Natural killer cell (primary cell): ENCODE measurements around the gene MDFIC2. TPM values are rescaled to one million over a fixed set of nuclear protein-coding genes. Genes with fewer than 3 reads are reported as not detected.

Source experiments
- ATAC-seq, 3 donors: fragments of 150-1000 bp in 2 of 3; fragments of 200-7000 bp in 1 of 3; cut with Tn5 transposase; 1 replicate in 1 of 3; 2 replicates in 2 of 3; pipeline ENCODE4 v1.10.0; 2021; ENCODE audit warnings: mild to moderate bottlenecking in 2 of 3, moderate library complexity in 2 of 3
- DNase-seq, 2 donors: peaks; one replicate each; pipeline versions ENCODE4 v3.0.0 to v3.0.0-alpha.2; 2013 to 2021; ENCODE audit warnings: mixed read lengths in 1 of 2
- H3K27ac ChIP-seq: one replicate; pipeline ENCODE4 v1.5.1; 2013; ENCODE audit warnings: mild to moderate bottlenecking, low read length
- H3K27me3 ChIP-seq: one replicate; pipeline ENCODE4 v1.6.1; 2013; ENCODE audit warnings: low read length; ENCODE audit not compliant: control insufficient read depth, insufficient read depth
- H3K36me3 ChIP-seq: one replicate; pipeline ENCODE4 v1.6.1; 2013; ENCODE audit warnings: low read length; ENCODE audit not compliant: control insufficient read depth, insufficient read depth
- H3K4me1 ChIP-seq: one replicate; pipeline ENCODE4 v1.6.1; 2013; ENCODE audit warnings: low read length; ENCODE audit not compliant: control insufficient read depth, insufficient read depth
- H3K4me3 ChIP-seq: one replicate; pipeline ENCODE4 v1.5.1; 2013; ENCODE audit warnings: low read length
- H3K9me3 ChIP-seq: one replicate; pipeline ENCODE4 v1.6.1; 2013; ENCODE audit warnings: low read length; ENCODE audit not compliant: control insufficient read depth, insufficient read depth
- H3K27ac Mint-ChIP-seq, 2 donors: one replicate each; pipeline ENCODE4 v1.8.0; 2022; ENCODE audit warnings: mild to moderate bottlenecking in 2 of 2, mixed read lengths in 2 of 2, moderate library complexity in 1 of 2
- H3K27me3 Mint-ChIP-seq, 2 donors: one replicate each; pipeline ENCODE4 v1.8.0; 2022; ENCODE audit warnings: low read depth in 2 of 2, mixed read lengths in 2 of 2
- H3K36me3 Mint-ChIP-seq: one replicate; pipeline ENCODE4 v1.8.0; 2022; ENCODE audit warnings: mixed read lengths
- H3K4me1 Mint-ChIP-seq, 2 donors: one replicate each; pipeline ENCODE4 v1.8.0; 2022; ENCODE audit warnings: mixed read lengths in 2 of 2
- H3K4me3 Mint-ChIP-seq: one replicate; pipeline ENCODE4 v1.8.0; 2022; ENCODE audit warnings: mild to moderate bottlenecking, moderate library complexity, mixed read lengths
- H3K9me3 Mint-ChIP-seq, 2 donors: one replicate each; pipeline ENCODE4 v1.8.0; 2022; ENCODE audit warnings: mixed read lengths in 2 of 2
- WGBS: methylation state at CpG from one replicate; pipeline ENCODE4 v1.1.7; 2013; ENCODE audit warnings: missing lambda C conversion rate; ENCODE audit not compliant: insufficient coverage; 5-methylcytosine and 5-hydroxymethylcytosine counted together
- intact Hi-C: fragments of 100-400 bp; cut with micrococcal nuclease; formaldehyde crosslinking; loops from one replicate; pipeline ENCODE4 v1.14.2; 2022
- total RNA-seq, 4 donors: library from RNA; stranded (reverse); fragments of 120-200 nt in 1 of 4; gene quantifications; one replicate each; pipeline versions ENCODE4 v1.2.3 to v1.2.4, GENCODE V29; 2013 to 2022
- TF ChIP-seq, protein P1 (sequence below): fragments of 200-600 bp; IDR thresholded peaks from one replicate; pipeline ENCODE4 v1.8.0; 2022; ENCODE audit warnings: antibody characterized with exemption

The MDFIC2 gene
- not detected for total RNA-seq
- total RNA-seq (2013): not detected

DNA sequence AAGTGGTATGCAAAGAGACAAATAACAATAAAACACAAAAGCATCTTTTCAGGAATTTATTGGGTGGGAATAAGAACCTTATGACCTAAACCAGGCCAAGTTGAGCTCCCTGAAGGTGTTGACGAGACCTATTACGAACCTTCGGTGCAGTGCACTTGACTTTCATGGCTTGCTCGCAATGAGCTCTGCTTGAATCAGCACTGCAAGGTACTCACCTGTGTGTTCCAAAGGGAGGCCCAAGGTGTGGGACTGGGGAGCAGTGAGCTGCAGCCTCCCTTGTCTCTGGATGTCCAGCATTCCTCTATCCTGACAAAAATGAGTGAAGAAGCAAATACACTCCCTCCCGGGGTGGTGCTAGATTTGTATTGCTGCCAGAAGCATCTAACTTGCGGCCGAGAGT, at the start of gene MDFIC2:
TSS of gene MDFIC2 (minus strand) at position 303 of the 400 bp plus-strand sequence. CDS start 665 bp downstream, outside the sequence.
- TF ChIP-seq, protein P1, sequence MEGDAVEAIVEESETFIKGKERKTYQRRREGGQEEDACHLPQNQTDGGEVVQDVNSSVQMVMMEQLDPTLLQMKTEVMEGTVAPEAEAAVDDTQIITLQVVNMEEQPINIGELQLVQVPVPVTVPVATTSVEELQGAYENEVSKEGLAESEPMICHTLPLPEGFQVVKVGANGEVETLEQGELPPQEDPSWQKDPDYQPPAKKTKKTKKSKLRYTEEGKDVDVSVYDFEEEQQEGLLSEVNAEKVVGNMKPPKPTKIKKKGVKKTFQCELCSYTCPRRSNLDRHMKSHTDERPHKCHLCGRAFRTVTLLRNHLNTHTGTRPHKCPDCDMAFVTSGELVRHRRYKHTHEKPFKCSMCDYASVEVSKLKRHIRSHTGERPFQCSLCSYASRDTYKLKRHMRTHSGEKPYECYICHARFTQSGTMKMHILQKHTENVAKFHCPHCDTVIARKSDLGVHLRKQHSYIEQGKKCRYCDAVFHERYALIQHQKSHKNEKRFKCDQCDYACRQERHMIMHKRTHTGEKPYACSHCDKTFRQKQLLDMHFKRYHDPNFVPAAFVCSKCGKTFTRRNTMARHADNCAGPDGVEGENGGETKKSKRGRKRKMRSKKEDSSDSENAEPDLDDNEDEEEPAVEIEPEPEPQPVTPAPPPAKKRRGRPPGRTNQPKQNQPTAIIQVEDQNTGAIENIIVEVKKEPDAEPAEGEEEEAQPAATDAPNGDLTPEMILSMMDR: no peak
- Mint-ChIP-seq H3K9me3 (peaks cover 0 to 5% of the 10 kb centered on the region in 2 donors), H3K27me3 (no peaks in the 10 kb centered on the region), H3K4me1 (no peaks in the 10 kb centered on the region), H3K27ac (no peak within 1 kb of the TSS), H3K4me3 (no peak within 1 kb of the TSS), H3K36me3 (no peaks in the 10 kb centered on the region)
- no peak for DNase-seq
- Histone ChIP-seq H3K27me3 (no peaks in the 10 kb centered on the region), H3K36me3 (no peaks in the 10 kb centered on the region), H3K9me3 (no peaks in the 10 kb centered on the region), H3K4me3 (no peak within 1 kb of the TSS), H3K4me1 (no peaks in the 10 kb centered on the region), H3K27ac (no peak within 1 kb of the TSS)
- intact Hi-C loops: no loop called here
- no peak for ATAC-seq
- WGBS: 86% methylated on average over 4 of the region's 7 CpGs

DNA sequence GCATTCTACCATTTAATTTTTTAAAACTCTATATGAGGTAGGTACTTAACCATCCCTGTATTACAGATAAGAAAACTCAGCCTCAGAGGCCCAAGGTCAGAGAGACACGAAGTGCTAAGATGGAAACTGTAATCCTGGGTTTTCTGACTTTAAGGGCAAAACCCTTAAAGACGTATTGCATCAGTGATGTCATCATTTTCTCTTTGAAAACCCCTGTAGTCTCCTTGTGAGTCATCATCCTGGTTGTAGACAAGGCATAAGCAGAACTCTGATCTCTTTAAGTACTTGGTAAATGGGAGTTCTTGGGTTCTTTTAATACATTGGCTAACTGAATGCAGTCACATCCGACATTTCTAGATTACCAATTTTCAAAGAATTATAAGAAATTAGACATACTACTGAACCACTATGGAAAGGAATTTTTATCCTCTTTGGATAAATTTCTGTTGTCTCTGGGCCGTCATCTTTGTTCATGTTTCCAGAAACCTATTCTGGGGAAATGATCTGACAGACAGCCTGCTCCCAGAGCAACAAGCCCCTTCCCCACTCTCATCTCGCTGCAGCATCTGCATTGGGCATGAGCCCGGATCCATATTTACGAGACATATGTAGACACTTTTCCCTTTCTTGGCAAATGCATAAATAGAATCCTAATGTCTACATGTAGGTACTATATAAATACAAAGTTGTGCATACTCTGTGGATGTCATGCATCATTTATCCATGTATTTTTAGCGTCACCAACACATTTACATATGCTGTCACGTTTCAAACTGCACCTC, 48.7 kb upstream of the MDFIC2 start:
- DNase-seq (no peak), ATAC-seq (no peak)
- no peaks in the 10 kb centered on the region for H3K27me3 Mint-ChIP-seq
- peaks cover 3 to 6% of the 10 kb centered on the region in 2 donors for H3K9me3 Mint-ChIP-seq
- TF ChIP-seq, protein P1: no peak
- no peak overlapping the region for H3K4me3 Mint-ChIP-seq
- Histone ChIP-seq H3K27ac (no peak overlapping the region), H3K9me3 (no peaks in the 10 kb centered on the region), H3K27me3 (no peaks in the 10 kb centered on the region), H3K4me1 (no peaks in the 10 kb centered on the region), H3K36me3 (no peaks in the 10 kb centered on the region), H3K4me3 (no peak overlapping the region)
- 76% methylated on average over 8 of the region's 9 CpGs for WGBS
- no peaks in the 10 kb centered on the region for H3K36me3 Mint-ChIP-seq
- H3K27ac Mint-ChIP-seq: no peak overlapping the region
- intact Hi-C loops: no loop called here
- H3K4me1 Mint-ChIP-seq: no peaks in the 10 kb centered on the region

DNA sequence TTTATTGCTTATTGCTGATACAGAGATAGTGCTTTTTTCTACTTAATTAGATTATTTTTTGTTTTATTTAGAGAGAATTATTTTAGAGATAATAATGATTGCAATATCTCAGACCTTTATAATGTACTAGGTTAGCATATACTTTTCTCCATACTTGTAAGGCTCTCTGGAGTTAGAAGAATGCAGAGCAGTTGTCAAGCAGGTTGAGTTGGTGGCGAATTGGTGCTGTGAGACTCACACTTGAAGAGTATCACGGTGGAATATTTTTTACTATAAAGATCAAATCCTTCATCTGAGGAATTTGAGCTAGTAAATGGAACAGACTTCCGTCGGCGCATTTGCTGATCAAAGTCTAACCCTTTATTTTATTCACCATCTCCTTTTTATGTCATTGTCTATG, 47.3 kb upstream of the MDFIC2 start:
- Mint-ChIP-seq H3K27me3 (no peaks in the 10 kb centered on the region), H3K4me3 (no peak overlapping the region), H3K9me3 (peaks cover 2 to 5% of the 10 kb centered on the region in 2 donors), H3K27ac (no peak overlapping the region), H3K4me1 (no peaks in the 10 kb centered on the region), H3K36me3 (no peaks in the 10 kb centered on the region)
- intact Hi-C loops: no loop called here
- Histone ChIP-seq H3K4me3 (no peak overlapping the region), H3K27me3 (no peaks in the 10 kb centered on the region), H3K9me3 (no peaks in the 10 kb centered on the region), H3K27ac (no peak overlapping the region), H3K4me1 (no peaks in the 10 kb centered on the region), H3K36me3 (no peaks in the 10 kb centered on the region)
- no peak for ATAC-seq
- WGBS: no CpG with 5 or more reads among the region's 5 CpGs
- DNase-seq: no peak
- TF ChIP-seq, protein P1: no peak
